ENCODE measurements around the gene GBF1.
"Not testable (repeated sequence)": the region's sequence is repeated elsewhere in the genome, so short reads cannot be mapped to it uniquely, and the experiment has no call there.

The GBF1 gene

GRCh38 chr10:102275343-102275742, 30.0 kb downstream of the GBF1 start:
- DNase-seq = no peak

- DNase-seq = no peak
Measured at GRCh38 chr10:102279104-102279503, 33.8 kb downstream of the GBF1 start.

- DNase-seq = no peak
Measured at GRCh38 chr10:102280397-102281101, 35.2 kb downstream of the GBF1 start.

GRCh38 chr10:102281102-102281487, 35.8 kb downstream of the GBF1 start:
- no peak for DNase-seq

- DNase-seq = no peak
Measured at GRCh38 chr10:102283488-102283887, 38.2 kb downstream of the GBF1 start.

GRCh38 chr10:102283890-102284289, 38.6 kb downstream of the GBF1 start:
- no peak for DNase-seq

GRCh38 chr10:102284531-102284930, 39.2 kb downstream of the GBF1 start:
- DNase-seq = no peak

- DNase-seq = no peak
Measured at GRCh38 chr10:102285133-102285532, 39.8 kb downstream of the GBF1 start.

- DNase-seq = no peak
Measured at GRCh38 chr10:102286216-102286615, 40.9 kb downstream of the GBF1 start.

GRCh38 chr10:102287538-102287937, 42.2 kb downstream of the GBF1 start:
- no peak for DNase-seq

- no peak for DNase-seq
Measured at GRCh38 chr10:102287991-102288390, 42.7 kb downstream of the GBF1 start.

GRCh38 chr10:102289356-102289755, 44.0 kb downstream of the GBF1 start:
- no peak for DNase-seq

- DNase-seq = no peak
Measured at GRCh38 chr10:102289840-102290239, 44.5 kb downstream of the GBF1 start.

GRCh38 chr10:102291221-102291905, 46.0 kb downstream of the GBF1 start:
- no peak for DNase-seq

- no peak for DNase-seq
Measured at GRCh38 chr10:102297101-102297500, 51.8 kb downstream of the GBF1 start.

GRCh38 chr10:102298899-102299298, 53.6 kb downstream of the GBF1 start:
- no peak for DNase-seq

- no peak for DNase-seq
Measured at GRCh38 chr10:102299873-102300272, 54.5 kb downstream of the GBF1 start.

GRCh38 chr10:102300278-102300843, 55.0 kb downstream of the GBF1 start:
- no peak for DNase-seq

GRCh38 chr10:102300912-102301311, 55.6 kb downstream of the GBF1 start:
- DNase-seq = not testable (repeated sequence)

- not testable (repeated sequence) for DNase-seq
Measured at GRCh38 chr10:102301332-102301731, 56.0 kb downstream of the GBF1 start.

GRCh38 chr10:102302611-102303010, 57.3 kb downstream of the GBF1 start:
- no peak for DNase-seq

- no peak for DNase-seq
Measured at GRCh38 chr10:102306006-102306405, 60.7 kb downstream of the GBF1 start.

- DNase-seq = no peak
Measured at GRCh38 chr10:102306710-102307109, 61.4 kb downstream of the GBF1 start.

- DNase-seq = not testable (repeated sequence)
Measured at GRCh38 chr10:102308318-102308717, 63.0 kb downstream of the GBF1 start.

All from NCI-H748 treated with DMSO at 0.1 percent for 48 hours (cell line).